Keratinocyte (primary cell): ENCODE data around the gene RHOBTB1. TPM values are rescaled to one million over a fixed set of nuclear protein-coding genes. Genes with fewer than 3 reads are reported as not detected.

Experiments used
- DNase-seq: peaks from one replicate; pipeline ENCODE4 v3.0.0-alpha.2; 2011; ENCODE audit warnings: low read depth, missing footprints, low spot score
- FAIRE-seq: peaks from 2 replicates; lab custom pipeline; 2011; peaks lifted over from hg19 to GRCh38; lab: Jason Lieb, UNC
- H2AFZ ChIP-seq: 2 replicates; pipeline ENCODE4 v1.6.0; 2012; ENCODE audit warnings: low read length, control low read depth, inconsistent platforms; ENCODE audit not compliant: control insufficient read depth
- H3K27ac ChIP-seq: 2 replicates; pipeline ENCODE4 v1.5.1; 2011; ENCODE audit warnings: low read length; ENCODE audit not compliant: control insufficient read depth, insufficient read depth
- H3K27me3 ChIP-seq: 3 replicates; pipeline ENCODE4 v1.6.0; 2011; ENCODE audit warnings: low read length; ENCODE audit not compliant: control insufficient read depth, insufficient read depth; ENCODE audit errors: extremely low read depth
- H3K36me3 ChIP-seq, 2 experiments: 2 replicates in 1 of 2; 3 replicates in 1 of 2; pipeline ENCODE4 v1.5.1; 2011; ENCODE audit warnings: low read length in 2 of 2, mild to moderate bottlenecking in 1 of 2; ENCODE audit not compliant: control insufficient read depth in 2 of 2, insufficient read depth in 2 of 2; ENCODE audit errors: extremely low read depth in 1 of 2
- H3K4me1 ChIP-seq: 3 replicates; pipeline ENCODE4 v1.5.1; 2011; ENCODE audit warnings: low read length; ENCODE audit not compliant: control insufficient read depth, insufficient read depth; ENCODE audit errors: extremely low read depth
- H3K4me2 ChIP-seq: 3 replicates; pipeline ENCODE4 v1.6.0; 2011; ENCODE audit warnings: low read depth, low read length; ENCODE audit not compliant: control insufficient read depth, insufficient read depth; ENCODE audit errors: extremely low read depth
- H3K4me3 ChIP-seq, 3 experiments: fragments of 200-600 bp in 1 of 3; sonication (generic) in 1 of 3; 2 replicates in 2 of 3; 3 replicates in 1 of 3; pipeline ENCODE4 v1.5.1; 2011 to 2016; ENCODE audit warnings: low read length in 3 of 3, mild to moderate bottlenecking in 3 of 3, control low read depth in 2 of 3, inconsistent platforms in 1 of 3, low read depth in 1 of 3, mixed read lengths in 1 of 3, mixed run types in 1 of 3, moderate library complexity in 1 of 3; ENCODE audit not compliant: control insufficient read depth in 2 of 3, insufficient read depth in 2 of 3; ENCODE audit errors: extremely low read depth in 1 of 3
- H3K79me2 ChIP-seq: 2 replicates; pipeline ENCODE4 v1.6.0; 2012; ENCODE audit warnings: low read length; ENCODE audit not compliant: control insufficient read depth, insufficient read depth
- H3K9ac ChIP-seq: 3 replicates; pipeline ENCODE4 v1.6.0; 2011; ENCODE audit warnings: low read length; ENCODE audit not compliant: control insufficient read depth, insufficient read depth; ENCODE audit errors: extremely low read depth
- H3K9me1 ChIP-seq: 3 replicates; pipeline ENCODE4 v1.6.0; 2011; ENCODE audit warnings: low read length; ENCODE audit not compliant: control insufficient read depth, insufficient read depth; ENCODE audit errors: extremely low read depth
- H3K9me3 ChIP-seq: 2 replicates; pipeline ENCODE4 v1.5.1; 2012; ENCODE audit warnings: low read depth, low read length; ENCODE audit not compliant: control insufficient read depth
- H4K20me1 ChIP-seq: 3 replicates; pipeline ENCODE4 v1.6.0; 2011; ENCODE audit warnings: low read length; ENCODE audit not compliant: control insufficient read depth, insufficient read depth; ENCODE audit errors: extremely low read depth
- CTCF ChIP-seq, 3 experiments: IDR thresholded peaks in 1 of 3; conservative IDR thresholded peaks in 1 of 3; optimal IDR thresholded peaks in 1 of 3; 2 replicates in 2 of 3; 3 replicates in 1 of 3; pipeline versions ENCODE3 to v1.5.1; 2011; ENCODE audit warnings: low read length in 3 of 3, mild to moderate bottlenecking in 3 of 3, moderate library complexity in 2 of 3, control low read depth in 1 of 3, inconsistent platforms in 1 of 3; ENCODE audit not compliant: insufficient read depth in 2 of 3; ENCODE audit errors: extremely low read depth in 1 of 3
- EZH2 ChIP-seq: IDR thresholded peaks from one replicate; pipeline ENCODE4 v1.6.1; 2012; ENCODE audit warnings: inconsistent platforms, mild to moderate bottlenecking, low read length, moderate library complexity
- dilution Hi-C: fragments of 300-500 bp; cut with MboI; formaldehyde crosslinking; loops from one replicate; pipeline ENCODE4 v1.7.0; 2020; ENCODE audit warnings: low sequenced_read_pairs; ENCODE audit not compliant: extremely low pct_ligation_motif_present
- polyA plus RNA-seq, 5 experiments: library from polyadenylated mRNA; depleted of rRNA in 3 of 5; stranded (reverse) in 3 of 5; stranded (forward) in 1 of 5; unstranded in 1 of 5; fragments of >200 nt; gene quantifications; 1 replicate in 1 of 5; 2 replicates in 3 of 5; 3 replicates in 1 of 5; pipeline versions ENCODE4 v1.2.1 to v1.2.3, GENCODE V29; 2011 to 2012; ENCODE audit warnings: missing spikeins in 2 of 5, low read depth in 1 of 5, low replicate concordance in 1 of 5

RHOBTB1 gene
- polyA plus RNA-seq, 1 donor (not counting 4 experiments of a cell fraction or from before 2014, with no cell fraction given), result 4.6 TPM

DNA sequence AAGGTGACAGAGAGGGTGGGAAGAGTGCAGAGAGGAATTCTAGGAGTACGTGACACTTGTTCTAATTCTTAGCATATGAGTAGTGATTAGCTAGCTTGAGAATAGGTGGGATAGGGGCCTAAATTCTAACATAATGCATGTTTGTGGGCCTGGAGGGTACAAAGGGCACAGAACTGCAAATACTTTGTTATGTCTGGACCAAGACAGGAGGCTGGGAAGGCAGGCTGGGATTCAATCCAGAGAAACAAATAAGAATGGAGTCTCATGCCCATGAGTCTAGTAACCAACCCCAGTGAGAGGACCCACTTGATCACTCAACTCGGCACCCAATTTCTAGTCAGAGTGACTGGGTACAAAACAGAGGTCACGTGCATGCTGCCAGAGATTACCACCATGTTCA, 40.9 kb downstream of the RHOBTB1 start:
- dilution Hi-C loops, result no loop called here
- H3K9me1 ChIP-seq, result no peaks in the 10 kb centered on the region
- no peaks in the 10 kb centered on the region for H3K36me3 ChIP-seq
- FAIRE-seq (no peak), DNase-seq (no peak)
- no peaks in the 10 kb centered on the region for H3K79me2 ChIP-seq
- H4K20me1 ChIP-seq, result no peaks in the 10 kb centered on the region
- H3K27me3 ChIP-seq, result no peaks in the 10 kb centered on the region
- H3K27ac ChIP-seq, result no peak overlapping the region
- H3K9me3 ChIP-seq, result no peaks in the 10 kb centered on the region
- H3K4me3 ChIP-seq, result no peak overlapping the region
- no peak overlapping the region for H3K4me2 ChIP-seq
- H3K4me1 ChIP-seq, result no peaks in the 10 kb centered on the region
- no peak for TF ChIP-seq EZH2
- no peak for TF ChIP-seq CTCF (optimal IDR thresholded peaks at IDR 0.05 in 1 of 3, IDR thresholded peaks at IDR 0.05 in 1 of 3, conservative IDR thresholded peaks at IDR 0.05 in 1 of 3; ENCODE audit: extremely low read depth in 1 of 3, insufficient read depth in 2 of 3, low read length in 3 of 3)
- no peak overlapping the region for H3K9ac ChIP-seq
- H2AFZ ChIP-seq, result no peak overlapping the region

DNA sequence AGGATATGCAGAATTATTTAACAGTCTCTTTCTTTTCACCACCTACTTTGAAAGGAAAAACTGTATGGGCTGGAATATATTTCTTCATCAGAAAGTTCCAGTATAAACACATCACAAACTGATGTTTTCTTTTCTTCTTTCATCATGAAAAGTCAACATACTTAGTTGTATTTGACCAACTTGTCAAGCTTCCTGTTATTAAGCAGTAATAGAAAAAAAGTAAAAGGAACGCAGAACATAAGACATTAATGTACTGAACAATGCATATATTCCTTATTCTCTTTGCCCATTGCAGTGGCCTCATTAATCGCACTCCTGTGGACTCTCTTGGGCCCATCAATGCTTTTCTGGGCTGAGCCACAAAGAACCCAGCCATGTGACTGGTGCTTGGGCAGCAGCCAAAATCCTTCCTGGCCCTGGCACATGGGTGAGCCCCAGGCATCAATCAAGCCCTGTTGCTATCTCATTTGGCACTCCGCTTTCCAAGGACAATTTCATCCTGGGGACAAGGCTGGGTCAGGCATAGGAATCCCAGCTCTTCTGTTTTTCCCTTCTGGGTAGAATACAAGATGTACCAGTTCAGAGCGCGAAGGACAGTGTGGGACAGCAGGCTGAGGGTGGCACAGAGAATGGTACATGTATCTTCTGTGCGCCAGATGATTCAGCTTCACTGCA, 42.3 kb downstream of the RHOBTB1 start:
- dilution Hi-C loops, result no loop called here
- Histone ChIP-seq H3K4me3 (no peak overlapping the region), H3K9me3 (no peaks in the 10 kb centered on the region), H3K4me2 (no peak overlapping the region), H3K9me1 (no peaks in the 10 kb centered on the region), H3K4me1 (no peaks in the 10 kb centered on the region), H3K36me3 (no peaks in the 10 kb centered on the region), H3K79me2 (no peaks in the 10 kb centered on the region), H3K27me3 (no peaks in the 10 kb centered on the region), H4K20me1 (no peaks in the 10 kb centered on the region), H3K9ac (no peak overlapping the region), H2AFZ (no peak overlapping the region), H3K27ac (no peak overlapping the region)
- DNase-seq, result no peak
- FAIRE-seq, result no peak
- no peak for TF ChIP-seq CTCF (optimal IDR thresholded peaks at IDR 0.05 in 1 of 3, IDR thresholded peaks at IDR 0.05 in 1 of 3, conservative IDR thresholded peaks at IDR 0.05 in 1 of 3; ENCODE audit: extremely low read depth in 1 of 3, insufficient read depth in 2 of 3, low read length in 3 of 3)
- no peak for TF ChIP-seq EZH2
